GM13976 (cell line): ENCODE data around the gene FAM193B.

Experiments
- DNase-seq: peaks from one replicate; pipeline ENCODE4 v3.0.0; 2012; ENCODE audit warnings: low spot score
- CTCF ChIP-seq: IDR thresholded peaks from 2 replicates; pipeline ENCODE4 v1.5.1; 2012; ENCODE audit warnings: borderline replicate concordance, mild to moderate bottlenecking; ENCODE audit not compliant: insufficient read depth; ENCODE audit errors: extremely low read depth, missing control alignments, control extremely low read depth
- in situ Hi-C: fragments of 300-500 bp; cut with MboI; formaldehyde crosslinking; loops from one replicate; pipeline ENCODE4 v1.12.0; 2022; ENCODE audit warnings: low sequenced_read_pairs, mixed read lengths, inconsistent platforms; ENCODE audit not compliant: unreplicated experiment

The FAM193B gene

GRCh38 chr5:177531209-177531940, 23.0 kb downstream of the FAM193B start:
- TF ChIP-seq CTCF, result no peak
- in situ Hi-C loops, result no loop called here
- DNase-seq, result no peak

- DNase-seq, result no peak
- no peak for TF ChIP-seq CTCF
- in situ Hi-C loops, result no loop called here
These were observed 23.7 kb downstream of the FAM193B start for GRCh38 chr5:177530638-177531037.

GRCh38 chr5:177529247-177530203, 24.8 kb downstream of the FAM193B start:
- DNase-seq, result no peak
- TF ChIP-seq CTCF, result no peak
- in situ Hi-C loops, result no loop called here

- TF ChIP-seq CTCF, result no peak
- in situ Hi-C loops, result no loop called here
- DNase-seq, result no peak
These were observed 25.7 kb downstream of the FAM193B start for GRCh38 chr5:177528631-177529030.

GRCh38 chr5:177527595-177527994, 26.8 kb downstream of the FAM193B start:
- TF ChIP-seq CTCF, result no peak
- DNase-seq, result no peak
- in situ Hi-C loops, result no loop called here

- TF ChIP-seq CTCF, result no peak
- DNase-seq, result no peak
- in situ Hi-C loops, result no loop called here
These were observed 27.6 kb downstream of the FAM193B start for GRCh38 chr5:177526791-177527190.
